ENCODE results near the gene M6PR.

Gene M6PR
- 56.1 to 137 reads per million in 2 donors for total RNA-seq

GRCh38 chr12:8949342-8950220 is at the start of gene M6PR:
Gene M6PR (minus strand): TSS chr12:8949645. CDS start chr12:8946404, 3,241 bp downstream.
- DNase-seq = peak; percentile 68 to 97 (median 84)

- peak in 2 of 5 experiments; percentile 29 to 71 for DNase-seq
Measured at GRCh38 chr12:8996682-8997405, 47.4 kb upstream of the M6PR start.

GRCh38 chr12:8995021-8995775 is 45.8 kb upstream of the M6PR start:
- DNase-seq = no peak

GRCh38 chr12:8993827-8994226 is 44.4 kb upstream of the M6PR start:
- DNase-seq = no peak

- DNase-seq = peak in 1 of 5 experiments; percentile 29
Measured at GRCh38 chr12:8991371-8992345, 42.2 kb upstream of the M6PR start.

GRCh38 chr12:8989413-8989812 is 40.0 kb upstream of the M6PR start, which contains the start of gene KLRG1:
Gene KLRG1 (plus strand): TSS chr12:8989546. CDS start chr12:8989636, 90 bp downstream.
- peak in 1 of 5 experiments; percentile 40 for DNase-seq

GRCh38 chr12:8987685-8988084 is 38.2 kb upstream of the M6PR start:
- no peak for DNase-seq

GRCh38 chr12:8987163-8987562 is 37.7 kb upstream of the M6PR start:
- no peak for DNase-seq

- no peak for DNase-seq
Measured at GRCh38 chr12:8985213-8985754, 35.8 kb upstream of the M6PR start.

- DNase-seq = no peak
Measured at GRCh38 chr12:8980137-8980536, 30.7 kb upstream of the M6PR start.

GRCh38 chr12:8970432-8970831 is 21.0 kb upstream of the M6PR start:
- DNase-seq = no peak

GRCh38 chr12:8969861-8970411 is 20.5 kb upstream of the M6PR start:
- DNase-seq = no peak

GRCh38 chr12:8968761-8969160 is 19.3 kb upstream of the M6PR start:
- no peak for DNase-seq

GRCh38 chr12:8960176-8960575 is 10.7 kb upstream of the M6PR start:
- DNase-seq = no peak

GRCh38 chr12:8958066-8958465 is 8.6 kb upstream of the M6PR start:
- DNase-seq = no peak

GRCh38 chr12:8957561-8957960 is 8.1 kb upstream of the M6PR start:
- no peak for DNase-seq

- no peak for DNase-seq
Measured at GRCh38 chr12:8956772-8957171, 7.3 kb upstream of the M6PR start.

- DNase-seq = no peak
Measured at GRCh38 chr12:8956073-8956472, 6.6 kb upstream of the M6PR start.

GRCh38 chr12:8953773-8954402 is 4.4 kb upstream of the M6PR start:
- DNase-seq = peak in 4 of 5 experiments; percentile 36 to 87 (median 60)

- DNase-seq = peak in 2 of 5 experiments; percentile 37 to 50
Measured at GRCh38 chr12:8951744-8952143, 2.3 kb upstream of the M6PR start.

Measured in T-helper 2 cell (primary cell).